ENCODE data around the gene ATP8B4.

- TF ChIP-seq CTCF (IDR thresholded peaks at IDR 0.05) (no peak), REST (IDR thresholded peaks at IDR 0.05; ENCODE audit: insufficient read depth in 1 of 2, low read depth in 2 of 2, low read length in 1 of 2) (no peak), POLR2AphosphoS5 (IDR thresholded peaks at IDR 0.05; ENCODE audit: low read depth, low read length) (no peak), SIN3A (IDR thresholded peaks at IDR 0.05; ENCODE audit: borderline replicate concordance, insufficient read depth, low read depth, low read length) (no peak), TCF7L2 (IDR thresholded peaks at IDR 0.05; ENCODE audit: low read depth, low read length) (no peak)
Observed at GRCh38 chr15:50049871-50050270, 69.2 kb downstream of the ATP8B4 start.

Measured in Panc1 (cell line).